Measurements from ENCODE around the gene FOXP1.

Gene FOXP1

GRCh38 chr3:70973558-70973957 lies 610.0 kb downstream of the FOXP1 start:
- Histone ChIP-seq H3K4me1 (ENCODE audit: control insufficient read depth in 1 of 2, insufficient read depth in 1 of 2, low read depth in 1 of 2, low read length in 1 of 2) (peaks cover 0 to 5% of the 10 kb centered on the region in 2 experiments), H3K4me3 (ENCODE audit: low read depth in 1 of 2, low read length in 1 of 2) (no peak overlapping the region), H3K36me3 (peaks cover 90% of the 10 kb centered on the region), H3K9me3 (no peaks in the 10 kb centered on the region), H3K27me3 (no peaks in the 10 kb centered on the region), H3K27ac (no peak overlapping the region)
- no peak for TF ChIP-seq CTCF (IDR thresholded peaks at IDR 0.05)

DNA sequence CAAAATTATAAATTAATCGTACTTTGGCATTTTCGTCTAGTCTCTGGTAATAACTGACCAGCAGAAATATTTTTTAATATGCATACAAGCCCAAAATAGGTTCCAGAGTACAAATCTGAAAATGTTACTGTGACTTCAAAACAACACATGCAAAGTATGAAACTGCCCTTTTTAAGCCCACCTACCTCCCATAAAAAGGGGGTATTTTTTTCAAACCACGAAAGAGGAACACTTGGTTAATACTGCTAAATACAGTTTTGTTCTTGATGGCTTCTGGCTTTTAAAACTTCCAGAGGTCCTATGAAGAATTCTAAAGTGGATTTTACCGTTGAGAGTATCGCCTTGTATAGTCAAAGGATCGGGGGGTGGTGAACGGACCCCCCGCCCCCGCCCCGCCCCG lies 610.7 kb downstream of the FOXP1 start:
- no peak for TF ChIP-seq CTCF (IDR thresholded peaks at IDR 0.05)
- Histone ChIP-seq H3K27ac (no peak overlapping the region), H3K4me3 (ENCODE audit: low read depth in 1 of 2, low read length in 1 of 2) (no peak overlapping the region), H3K9me3 (no peaks in the 10 kb centered on the region), H3K36me3 (peaks cover 89% of the 10 kb centered on the region), H3K27me3 (no peaks in the 10 kb centered on the region), H3K4me1 (ENCODE audit: control insufficient read depth in 1 of 2, insufficient read depth in 1 of 2, low read depth in 1 of 2, low read length in 1 of 2) (peaks cover 0 to 5% of the 10 kb centered on the region in 2 experiments)

DNA sequence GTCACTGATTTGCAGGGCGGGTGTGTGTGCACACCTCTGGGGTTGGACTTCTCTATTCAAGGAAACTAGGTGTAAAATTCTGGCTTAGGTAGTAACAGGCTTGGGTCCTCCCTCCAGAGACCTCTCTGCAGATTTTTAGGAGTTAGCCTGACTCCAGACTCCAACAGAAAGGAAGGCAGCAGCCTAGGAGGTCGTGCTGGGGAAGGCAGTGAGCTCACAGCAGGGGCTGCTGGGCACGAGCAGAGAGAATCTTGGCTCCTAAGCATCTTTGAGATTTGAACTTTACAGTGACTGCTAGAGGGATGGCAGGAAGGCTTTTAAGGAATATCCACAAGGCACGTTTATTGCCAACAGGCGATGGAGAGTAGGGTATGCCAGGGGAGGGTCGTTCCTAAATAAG lies 612.6 kb downstream of the FOXP1 start:
- H3K36me3 ChIP-seq = peaks cover 83% of the 10 kb centered on the region

GRCh38 chr3:70970171-70970570 lies 613.4 kb downstream of the FOXP1 start:
- no peak overlapping the region for H3K4me3 ChIP-seq (ENCODE audit: low read depth in 1 of 2, low read length in 1 of 2)
- H3K9me3 ChIP-seq = no peaks in the 10 kb centered on the region
- peaks cover 0 to 5% of the 10 kb centered on the region in 2 experiments for H3K4me1 ChIP-seq (ENCODE audit: control insufficient read depth in 1 of 2, insufficient read depth in 1 of 2, low read depth in 1 of 2, low read length in 1 of 2)
- peaks cover 83% of the 10 kb centered on the region for H3K36me3 ChIP-seq
- no peaks in the 10 kb centered on the region for H3K27me3 ChIP-seq
- H3K27ac ChIP-seq = no peak overlapping the region
- no peak for TF ChIP-seq CTCF (IDR thresholded peaks at IDR 0.05)

More for the DNA sequence above, 612.6 kb downstream of the FOXP1 start:
- H3K4me3 ChIP-seq (ENCODE audit: low read depth in 1 of 2, low read length in 1 of 2) = no peak overlapping the region
- no peaks in the 10 kb centered on the region for H3K9me3 ChIP-seq
- no peak for TF ChIP-seq CTCF (IDR thresholded peaks at IDR 0.05)
- H3K4me1 ChIP-seq (ENCODE audit: control insufficient read depth in 1 of 2, insufficient read depth in 1 of 2, low read depth in 1 of 2, low read length in 1 of 2) = peaks cover 0 to 5% of the 10 kb centered on the region in 2 experiments
- no peaks in the 10 kb centered on the region for H3K27me3 ChIP-seq
- H3K27ac ChIP-seq = no peak overlapping the region

DNA sequence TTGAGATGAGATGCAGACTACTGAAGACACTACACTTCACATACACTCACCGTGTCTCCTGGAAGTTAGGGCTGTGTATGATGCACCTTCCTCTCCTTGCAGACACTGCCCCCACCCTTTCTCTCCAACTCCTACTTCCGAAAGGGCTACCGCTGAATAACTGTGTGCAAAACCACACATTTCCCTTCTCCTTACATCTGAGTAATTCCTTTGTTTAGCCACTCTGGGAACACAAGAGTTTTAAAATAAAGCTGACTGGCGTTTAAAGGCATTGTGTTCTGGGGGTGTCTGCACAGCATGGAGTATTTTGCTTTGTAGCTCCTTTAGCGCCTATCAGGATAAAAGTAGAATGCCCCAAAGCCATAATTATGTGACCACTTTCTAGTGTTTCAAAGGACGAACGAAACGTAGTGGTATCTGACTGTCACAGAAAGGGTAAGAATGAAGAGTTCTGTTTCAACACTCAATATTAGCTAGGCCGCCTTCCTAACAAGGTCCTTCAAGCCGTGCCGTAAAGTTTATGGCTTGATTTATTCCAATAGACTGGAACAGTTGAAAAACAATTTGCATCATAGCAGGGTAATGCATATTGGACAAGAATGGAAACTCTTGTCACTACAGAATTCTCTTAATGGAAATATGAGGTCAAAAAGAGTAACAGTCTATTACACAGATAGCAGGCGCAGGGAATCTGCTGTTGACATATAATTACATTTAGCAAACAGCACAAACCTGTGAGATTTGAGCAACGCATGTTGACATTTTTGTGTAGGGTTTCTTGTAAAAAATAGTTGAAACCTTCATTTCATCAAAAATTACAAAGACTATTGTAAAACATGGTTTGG lies 619.9 kb downstream of the FOXP1 start:
- peaks cover 78% of the 10 kb centered on the region for H3K36me3 ChIP-seq
- peak overlapping the region; percentile 13 for H3K27ac ChIP-seq
- no peak overlapping the region for H3K4me3 ChIP-seq (ENCODE audit: low read depth in 1 of 2, low read length in 1 of 2)
- H3K27me3 ChIP-seq = no peaks in the 10 kb centered on the region
- H3K4me1 ChIP-seq (ENCODE audit: control insufficient read depth in 1 of 2, insufficient read depth in 1 of 2, low read depth in 1 of 2, low read length in 1 of 2) = peaks cover 0 to 11% of the 10 kb centered on the region in 2 experiments
- TF ChIP-seq CTCF (IDR thresholded peaks at IDR 0.05) = no peak
- no peaks in the 10 kb centered on the region for H3K9me3 ChIP-seq
